Measurements from ENCODE around the gene SLCO1B1.
"Not testable (repeated sequence)": the region's sequence is repeated elsewhere in the genome, so short reads cannot be mapped to it uniquely, and the experiment has no call there.

SLCO1B1 gene, protein sequence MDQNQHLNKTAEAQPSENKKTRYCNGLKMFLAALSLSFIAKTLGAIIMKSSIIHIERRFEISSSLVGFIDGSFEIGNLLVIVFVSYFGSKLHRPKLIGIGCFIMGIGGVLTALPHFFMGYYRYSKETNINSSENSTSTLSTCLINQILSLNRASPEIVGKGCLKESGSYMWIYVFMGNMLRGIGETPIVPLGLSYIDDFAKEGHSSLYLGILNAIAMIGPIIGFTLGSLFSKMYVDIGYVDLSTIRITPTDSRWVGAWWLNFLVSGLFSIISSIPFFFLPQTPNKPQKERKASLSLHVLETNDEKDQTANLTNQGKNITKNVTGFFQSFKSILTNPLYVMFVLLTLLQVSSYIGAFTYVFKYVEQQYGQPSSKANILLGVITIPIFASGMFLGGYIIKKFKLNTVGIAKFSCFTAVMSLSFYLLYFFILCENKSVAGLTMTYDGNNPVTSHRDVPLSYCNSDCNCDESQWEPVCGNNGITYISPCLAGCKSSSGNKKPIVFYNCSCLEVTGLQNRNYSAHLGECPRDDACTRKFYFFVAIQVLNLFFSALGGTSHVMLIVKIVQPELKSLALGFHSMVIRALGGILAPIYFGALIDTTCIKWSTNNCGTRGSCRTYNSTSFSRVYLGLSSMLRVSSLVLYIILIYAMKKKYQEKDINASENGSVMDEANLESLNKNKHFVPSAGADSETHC

DNA sequence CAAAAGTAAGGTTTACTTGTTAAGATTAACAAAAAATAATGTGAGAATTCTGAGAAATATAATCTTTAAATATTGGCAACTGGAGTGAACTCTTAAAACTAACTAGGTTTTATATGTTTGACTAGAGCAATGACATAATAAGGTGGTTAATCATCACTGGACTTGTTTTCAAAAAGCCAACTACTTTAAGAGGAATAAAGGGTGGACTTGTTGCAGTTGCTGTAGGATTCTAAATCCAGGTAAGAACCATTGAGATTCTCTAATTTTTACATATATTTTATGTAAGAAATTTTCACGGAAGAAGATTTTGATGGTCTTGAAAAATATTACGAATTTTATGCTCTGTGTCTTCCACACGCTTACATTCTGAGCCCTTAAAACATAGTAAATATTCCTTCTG lies at the start of gene SLCO1B1:
SLCO1B1 (plus strand) TSS at position 197 of the 400 bp plus-strand sequence. CDS start 10,381 bp downstream, outside the sequence.
- FAIRE-seq (no peak), DNase-seq (ENCODE audit: insufficient read length, low spot score) (no peak)

DNA sequence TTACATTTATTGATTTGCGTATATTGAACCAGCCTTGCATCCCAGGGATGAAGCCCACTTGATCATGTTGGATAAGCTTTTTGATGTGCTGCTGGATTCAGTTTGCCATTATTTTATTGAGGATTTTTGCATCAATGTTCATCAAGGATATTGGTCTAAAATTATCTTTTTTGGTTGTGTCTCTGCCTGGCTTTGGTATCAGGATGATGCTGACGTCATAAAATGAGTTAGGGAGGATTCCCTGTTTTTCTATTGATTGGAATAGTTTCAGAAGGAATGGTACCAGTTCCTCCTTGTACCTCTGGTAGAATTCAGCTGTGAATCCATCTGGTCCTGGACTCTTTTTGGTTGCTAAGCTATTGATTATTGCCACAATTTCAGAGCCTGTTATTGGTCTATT lies 46.2 kb upstream of the SLCO1B1 start:
- not testable (repeated sequence) for FAIRE-seq; DNase-seq (ENCODE audit: insufficient read length, low spot score)

DNA sequence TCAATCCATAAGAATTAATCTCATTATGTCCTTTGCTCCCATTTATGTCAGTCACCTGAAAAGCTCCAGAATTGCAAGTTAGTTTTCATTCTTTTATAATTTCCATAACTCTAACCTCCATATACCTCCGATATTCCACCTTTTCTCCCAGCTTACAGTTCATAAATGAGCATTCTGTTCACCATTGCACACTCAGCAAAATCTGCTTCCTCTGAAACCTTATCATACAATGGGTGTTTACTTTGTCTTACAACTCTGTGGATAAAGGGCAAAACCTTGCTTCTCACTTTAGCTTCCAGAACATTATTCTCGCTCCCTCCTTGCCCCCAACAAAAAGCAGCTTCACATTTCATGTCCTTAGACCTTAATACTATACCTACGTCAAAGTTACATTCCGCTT lies 19.3 kb upstream of the SLCO1B1 start:
- no peak for DNase-seq (ENCODE audit: insufficient read length, low spot score)
- FAIRE-seq: no peak

GRCh38 chr12:21113266-21113665 lies 17.7 kb upstream of the SLCO1B1 start:
- FAIRE-seq: no peak
- no peak for DNase-seq (ENCODE audit: insufficient read length, low spot score)

GRCh38 chr12:21117995-21118394 lies 13.0 kb upstream of the SLCO1B1 start:
- DNase-seq (ENCODE audit: insufficient read length, low spot score): no peak
- FAIRE-seq: no peak

DNA sequence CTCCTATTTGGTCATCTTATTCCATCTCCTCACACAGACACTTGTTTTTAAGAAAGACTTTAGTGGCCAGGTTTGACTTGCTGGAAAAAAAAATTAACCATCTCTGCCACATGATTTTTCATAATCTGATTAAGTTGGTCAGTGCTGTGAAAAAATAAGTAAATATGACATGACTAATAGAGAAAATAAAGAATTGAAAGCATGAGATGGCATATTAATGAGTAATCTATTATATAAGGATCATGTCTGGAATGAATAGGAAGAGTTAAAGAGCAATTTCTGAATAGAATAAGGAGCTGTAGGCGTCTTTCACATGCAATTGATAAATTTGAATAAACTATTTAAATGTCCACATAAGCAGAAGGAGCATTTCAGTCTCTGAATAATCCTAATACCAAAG lies 12.2 kb upstream of the SLCO1B1 start:
- DNase-seq (ENCODE audit: insufficient read length, low spot score): no peak
- FAIRE-seq: no peak

DNA sequence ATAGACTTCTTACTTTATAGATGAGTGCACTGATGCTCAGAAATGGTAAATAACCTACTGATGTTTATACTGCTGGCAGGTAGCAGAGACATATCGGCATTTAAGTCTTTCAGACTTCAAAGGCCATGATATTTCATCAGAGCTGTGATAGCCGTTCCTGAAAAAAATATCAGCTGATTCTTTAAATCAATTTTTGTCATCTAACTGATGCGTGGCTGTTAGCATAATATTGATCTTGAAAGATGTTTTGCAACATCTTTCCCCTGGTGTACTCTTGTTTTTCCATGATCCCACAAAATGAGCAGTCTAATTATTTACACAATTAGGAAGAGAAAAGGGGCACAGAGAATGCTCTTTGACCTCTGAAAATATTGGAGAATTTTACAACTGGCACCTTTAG lies 1.6 kb upstream of the SLCO1B1 start:
- DNase-seq (ENCODE audit: insufficient read length, low spot score) (no peak), FAIRE-seq (no peak)

- FAIRE-seq (no peak), DNase-seq (ENCODE audit: insufficient read length, low spot score) (no peak)
Measured at GRCh38 chr12:21129906-21130305, 1.1 kb upstream of the SLCO1B1 start.

DNA sequence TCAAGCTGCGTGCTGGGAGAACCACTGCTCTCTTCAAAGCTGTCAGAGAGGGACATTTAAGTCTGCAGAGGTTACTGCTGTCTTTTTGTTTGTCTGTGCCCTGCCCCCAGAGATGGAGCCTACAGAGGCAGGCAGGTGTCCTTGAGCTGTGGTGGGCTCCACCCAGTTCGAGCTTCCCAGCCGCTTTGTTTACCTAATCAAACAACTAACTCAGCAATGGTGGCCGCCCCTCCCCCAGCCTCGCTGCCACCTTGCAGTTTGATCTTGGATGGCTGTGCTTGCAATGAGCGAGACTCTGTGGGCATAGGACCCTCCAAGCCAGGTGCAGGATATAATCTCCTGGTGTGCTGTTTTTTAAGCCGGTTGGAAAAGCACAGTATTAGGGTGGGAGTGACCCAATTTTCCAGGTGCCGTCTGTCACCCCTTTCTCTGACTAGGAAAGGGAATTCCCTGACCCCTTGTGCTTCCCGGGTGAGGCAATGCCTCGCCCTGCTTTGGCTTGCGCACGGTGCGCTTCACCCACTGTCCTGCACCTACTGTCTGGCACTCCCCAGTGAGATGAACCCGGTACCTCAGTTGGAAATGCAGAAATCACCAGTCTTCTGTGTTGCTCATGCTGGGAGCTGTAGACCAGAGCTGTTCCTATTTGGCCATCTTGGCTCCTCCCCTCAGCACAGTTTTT lies 6.5 kb downstream of the SLCO1B1 start:
- not testable (repeated sequence) for DNase-seq (ENCODE audit: insufficient read length, low spot score); FAIRE-seq

GRCh38 chr12:21138016-21138415 lies 7.0 kb downstream of the SLCO1B1 start:
- FAIRE-seq (no peak), DNase-seq (ENCODE audit: insufficient read length, low spot score) (no peak)

- DNase-seq (ENCODE audit: insufficient read length, low spot score) (no peak), FAIRE-seq (no peak)
Measured at GRCh38 chr12:21144309-21144708, 13.3 kb downstream of the SLCO1B1 start.

- not testable (repeated sequence) for FAIRE-seq; DNase-seq (ENCODE audit: insufficient read length, low spot score)
Measured at GRCh38 chr12:21149861-21150260, 18.9 kb downstream of the SLCO1B1 start.

GRCh38 chr12:21151184-21151583 lies 20.2 kb downstream of the SLCO1B1 start:
- DNase-seq (ENCODE audit: insufficient read length, low spot score) (no peak), FAIRE-seq (no peak)

GRCh38 chr12:21155522-21156351 lies 24.7 kb downstream of the SLCO1B1 start:
- DNase-seq (ENCODE audit: insufficient read length, low spot score) (no peak), FAIRE-seq (no peak)

DNA sequence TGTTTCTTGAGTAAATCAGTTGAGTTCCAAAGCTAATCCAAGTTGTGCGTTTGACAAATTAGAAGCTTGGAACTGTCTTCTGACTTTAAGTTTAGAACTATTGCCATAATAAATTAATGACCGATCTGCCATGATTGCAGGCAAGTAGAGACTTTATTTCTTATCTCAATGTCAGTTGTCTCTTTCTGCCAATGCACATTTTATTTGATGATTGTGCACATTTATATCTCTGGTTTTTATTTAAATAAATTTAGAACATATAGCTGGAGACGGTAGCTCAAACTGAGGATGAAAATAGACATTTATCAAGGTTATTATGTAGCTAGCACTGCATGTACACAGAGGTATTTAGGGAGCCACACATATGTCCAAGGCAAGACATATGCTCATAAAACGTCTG lies 34.1 kb downstream of the SLCO1B1 start:
- FAIRE-seq (no peak), DNase-seq (ENCODE audit: insufficient read length, low spot score) (no peak)

GRCh38 chr12:21169878-21170472 lies 39.0 kb downstream of the SLCO1B1 start:
- DNase-seq (ENCODE audit: insufficient read length, low spot score): peak; percentile 2
- FAIRE-seq: peak; percentile 35

GRCh38 chr12:21172079-21172478 lies 41.1 kb downstream of the SLCO1B1 start:
- FAIRE-seq (no peak), DNase-seq (ENCODE audit: insufficient read length, low spot score) (no peak)

- DNase-seq (ENCODE audit: insufficient read length, low spot score): no peak
- no peak for FAIRE-seq
Measured at GRCh38 chr12:21183721-21184275, 52.8 kb downstream of the SLCO1B1 start.

DNA sequence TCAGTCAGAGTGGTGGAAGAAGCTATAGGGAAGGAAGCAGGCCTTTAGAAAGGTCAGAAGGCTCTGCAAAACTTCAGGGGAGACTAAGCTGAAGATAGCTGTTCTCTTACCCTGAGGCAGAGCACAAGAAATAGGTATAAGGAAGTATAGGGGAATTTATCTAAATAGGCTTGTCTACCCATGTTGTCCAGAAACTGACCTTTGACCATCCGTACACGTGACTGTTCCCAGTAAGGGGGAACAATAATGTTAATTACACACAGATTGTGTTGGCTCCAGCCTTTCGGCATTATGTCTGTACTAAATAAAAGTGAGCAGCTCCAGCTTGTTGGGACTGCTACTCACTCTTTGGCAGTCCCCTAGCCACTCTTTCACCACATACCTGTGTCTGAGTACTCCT lies 59.0 kb downstream of the SLCO1B1 start:
- no peak for FAIRE-seq
- DNase-seq (ENCODE audit: insufficient read length, low spot score): no peak

- FAIRE-seq; DNase-seq (ENCODE audit: insufficient read length, low spot score): not testable (repeated sequence)
Measured at GRCh38 chr12:21214433-21214832, 83.4 kb downstream of the SLCO1B1 start.

Measured in GM19239 (cell line).